CD8-positive, alpha-beta memory T cell (primary cell): ENCODE data around the gene CWC22. TPM values are rescaled to one million over a fixed set of nuclear protein-coding genes. Genes with fewer than 3 reads are reported as not detected.
A peak's percentile ranks its signal among the peaks of the same experiment; 100 is the strongest.
"Not testable (repeated sequence)": the region's sequence is repeated elsewhere in the genome, so short reads cannot be mapped to it uniquely, and the experiment has no call there.

Experiments
- CTCF ChIA-PET: fragments of 350-600 bp; sonication (Branson Sonifier 250); formaldehyde crosslinking; loops from one replicate; lab custom pipeline; 2021; ENCODE audit warnings: antibody characterized with exemption; lab: Charles Lee
- POLR2A ChIA-PET: fragments of 350-600 bp; sonication (Branson Sonifier 250); formaldehyde crosslinking; loops from one replicate; lab custom pipeline; 2021; ENCODE audit warnings: antibody characterized with exemption; lab: Charles Lee
- DNase-seq, 5 donors: peaks; one replicate each; pipeline versions ENCODE4 v3.0.0 to v3.0.0-alpha.2; 2020 to 2022; ENCODE audit warnings: mixed read lengths in 1 of 5
- H3K27ac ChIP-seq: one replicate; pipeline ENCODE4 v1.7.0; 2013; ENCODE audit warnings: low read depth, mild to moderate bottlenecking, low read length, moderate library complexity
- H3K27me3 ChIP-seq: 2 replicates; pipeline ENCODE4 v1.7.0; 2013; ENCODE audit warnings: low read length, mild to moderate bottlenecking; ENCODE audit not compliant: insufficient read depth, poor library complexity, severe bottlenecking
- H3K36me3 ChIP-seq: 2 replicates; pipeline ENCODE4 v1.7.0; 2013; ENCODE audit warnings: mild to moderate bottlenecking, low read length, moderate library complexity; ENCODE audit not compliant: insufficient read depth
- H3K4me1 ChIP-seq: 2 replicates; pipeline ENCODE4 v1.7.0; 2013; ENCODE audit warnings: mild to moderate bottlenecking, low read length, moderate library complexity; ENCODE audit not compliant: insufficient read depth
- H3K4me3 ChIP-seq: 2 replicates; pipeline ENCODE4 v1.7.0; 2013; ENCODE audit warnings: mild to moderate bottlenecking, low read length
- H3K9me3 ChIP-seq: 2 replicates; pipeline ENCODE4 v1.7.0; 2013; ENCODE audit warnings: mild to moderate bottlenecking, low read length
- H3K27ac Mint-ChIP-seq, 8 donors: one replicate each; pipeline ENCODE4 v1.8.0; 2020 to 2021; ENCODE audit warnings: mixed read lengths in 8 of 8, mild to moderate bottlenecking in 6 of 8, inconsistent platforms in 3 of 8, moderate library complexity in 3 of 8
- H3K27me3 Mint-ChIP-seq, 2 donors: one replicate each; pipeline ENCODE4 v1.8.0; 2020 to 2021; ENCODE audit warnings: mixed read lengths in 2 of 2, mild to moderate bottlenecking in 1 of 2, moderate library complexity in 1 of 2
- H3K36me3 Mint-ChIP-seq, 3 donors: one replicate each; pipeline ENCODE4 v1.8.0; 2020 to 2021; ENCODE audit warnings: mixed read lengths in 3 of 3, inconsistent platforms in 1 of 3, mild to moderate bottlenecking in 1 of 3
- H3K4me1 Mint-ChIP-seq, 3 donors: one replicate each; pipeline ENCODE4 v1.8.0; 2020 to 2021; ENCODE audit warnings: mixed read lengths in 3 of 3, inconsistent platforms in 1 of 3, mild to moderate bottlenecking in 1 of 3
- H3K4me3 Mint-ChIP-seq, 7 donors: one replicate each; pipeline ENCODE4 v1.8.0; 2020 to 2021; ENCODE audit warnings: mixed read lengths in 7 of 7, mild to moderate bottlenecking in 6 of 7, moderate library complexity in 4 of 7, inconsistent platforms in 2 of 7
- H3K9me3 Mint-ChIP-seq, 5 donors: one replicate each; pipeline ENCODE4 v1.8.0; 2020 to 2022; ENCODE audit warnings: mixed read lengths in 5 of 5, mild to moderate bottlenecking in 3 of 5, moderate library complexity in 2 of 5, inconsistent platforms in 1 of 5
- polyA plus RNA-seq: library from polyadenylated mRNA; unstranded; fragments of 300-500 nt; fragmentation: Illumina TruSeq; gene quantifications from one replicate; pipeline ENCODE4 v1.2.3, GENCODE V29; 2021
- total RNA-seq, 2 experiments: library from RNA; stranded (reverse); gene quantifications; one replicate each; pipeline ENCODE4 v1.2.3, GENCODE V29; 2021

CWC22 gene
- total RNA-seq (10 to 100 TPM; 30.9 to 32.7 TPM), polyA plus RNA-seq (31.0 TPM)

DNA sequence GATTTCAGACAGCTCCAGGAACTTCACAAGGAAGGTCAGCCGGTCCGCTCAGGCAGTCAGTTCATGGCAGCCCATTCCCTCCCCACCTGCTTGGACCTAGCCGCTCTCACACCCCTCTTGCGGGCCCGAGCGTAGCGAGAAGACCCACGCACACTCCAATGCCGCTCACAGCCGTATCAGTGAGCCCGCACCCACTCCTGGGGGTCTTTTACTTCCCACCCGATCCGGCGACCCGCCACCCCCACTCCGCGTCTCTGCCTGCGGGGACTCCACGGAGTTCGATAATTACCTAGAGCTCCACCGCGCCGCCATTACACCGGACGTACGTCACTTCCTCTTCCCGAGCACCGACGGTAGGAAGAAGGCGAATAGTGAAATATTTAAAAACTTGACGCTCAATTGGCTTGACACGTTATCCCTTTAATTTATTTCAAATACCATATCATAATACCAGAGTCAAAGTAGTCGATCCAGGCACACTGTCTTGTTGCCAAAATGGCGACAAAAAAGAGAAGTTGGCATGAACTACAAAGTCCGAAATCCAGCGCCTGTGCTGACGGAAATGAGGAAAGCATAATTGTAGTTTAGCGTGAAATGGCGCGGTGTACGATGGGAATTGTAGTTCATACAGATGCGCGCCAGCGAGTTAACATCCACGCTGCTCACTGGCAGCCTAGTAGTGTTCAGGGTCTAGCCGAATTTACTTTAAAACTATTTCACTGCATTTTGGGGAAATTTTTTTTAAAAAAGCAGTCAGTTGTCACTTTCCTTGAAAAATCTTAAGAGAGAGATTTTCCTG, at the start of gene CWC22:
CWC22 (minus strand) TSS at position 517 of the 799 bp plus-strand sequence. CDS start 13,956 bp downstream, outside the sequence.
- Histone ChIP-seq H3K4me1 (peaks cover 27% of the 10 kb centered on the region), H3K4me3 (peak within 1 kb of the TSS; percentile 85), H3K36me3 (no peaks in the 10 kb centered on the region), H3K27me3 (no peaks in the 10 kb centered on the region), H3K27ac (peak within 1 kb of the TSS; percentile 97), H3K9me3 (no peaks in the 10 kb centered on the region)
- Mint-ChIP-seq H3K27me3 (no peaks in the 10 kb centered on the region), H3K9me3 (no peaks in the 10 kb centered on the region), H3K4me3 (peak within 1 kb of the TSS; percentile 95 to 97 (median 97)), H3K27ac (peak within 1 kb of the TSS; percentile 99 to 100 (median 100)), H3K4me1 (peaks cover 34 to 53% (median 51%) of the 10 kb centered on the region in 3 donors), H3K36me3 (peaks cover 0 to 15% (median 9%) of the 10 kb centered on the region in 3 donors)
- ChIA-PET CTCF (no interaction called here), POLR2A (interaction anchor here (0.6 kb wide), 1 partner anchor 706 kb away, joined by 3 read pairs; no protein-coding TSS in a partner anchor)
- peak; percentile 72 to 90 (median 88) for DNase-seq

GRCh38 chr2:180056367-180057118, 49.4 kb upstream of the CWC22 start:
- H3K27me3 ChIP-seq, result no peaks in the 10 kb centered on the region
- Mint-ChIP-seq H3K4me3 (no peak overlapping the region), H3K4me1 (no peaks in the 10 kb centered on the region), H3K36me3 (no peaks in the 10 kb centered on the region), H3K27me3 (peaks cover 16% of the 10 kb centered on the region in 2 donors), H3K27ac (no peak overlapping the region), H3K9me3 (peaks cover 0 to 10% (median 4%) of the 10 kb centered on the region in 5 donors)
- ChIA-PET CTCF (no interaction called here), POLR2A (no interaction called here)
- no peaks in the 10 kb centered on the region for H3K36me3 ChIP-seq
- H3K27ac ChIP-seq, result no peak overlapping the region
- H3K4me3 ChIP-seq, result no peak overlapping the region
- no peak for DNase-seq
- no peaks in the 10 kb centered on the region for H3K9me3 ChIP-seq
- H3K4me1 ChIP-seq, result no peaks in the 10 kb centered on the region

DNA sequence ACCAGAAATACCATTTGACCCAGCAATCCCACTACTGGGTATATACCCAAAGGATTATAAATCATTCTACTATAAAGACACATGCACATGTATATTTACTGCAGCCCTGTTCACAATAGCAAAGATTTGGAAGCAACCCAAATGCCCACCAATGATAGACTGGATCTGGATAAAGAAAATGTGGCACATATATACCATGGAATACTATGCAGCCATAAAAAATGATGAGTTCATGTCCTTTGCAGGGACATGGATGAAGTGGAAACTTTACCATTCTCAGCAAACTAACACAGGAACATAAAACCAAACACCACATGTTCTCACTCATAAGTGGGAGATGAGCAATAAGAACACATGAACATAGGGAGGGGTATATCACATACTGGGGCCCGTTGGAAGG, 47.5 kb upstream of the CWC22 start:
- H3K4me3 Mint-ChIP-seq, H3K36me3 Mint-ChIP-seq, H3K4me1 Mint-ChIP-seq, H3K4me3 ChIP-seq, DNase-seq, H3K4me1 ChIP-seq, H3K36me3 ChIP-seq, H3K27ac ChIP-seq, POLR2A ChIA-PET, H3K27me3 ChIP-seq, H3K9me3 Mint-ChIP-seq, H3K9me3 ChIP-seq, H3K27ac Mint-ChIP-seq, CTCF ChIA-PET: not testable (repeated sequence)
- H3K27me3 Mint-ChIP-seq, result peaks cover 19 to 35% of the 10 kb centered on the region in 2 donors

- no peaks in the 10 kb centered on the region for H3K9me3 ChIP-seq
- CTCF ChIA-PET, result no interaction called here
- Mint-ChIP-seq H3K36me3 (no peaks in the 10 kb centered on the region), H3K4me3 (no peak overlapping the region), H3K27me3 (peaks cover 20 to 57% of the 10 kb centered on the region in 2 donors), H3K4me1 (no peaks in the 10 kb centered on the region), H3K9me3 (peaks cover 0 to 10% (median 4%) of the 10 kb centered on the region in 5 donors), H3K27ac (no peak overlapping the region)
- H3K36me3 ChIP-seq, result no peaks in the 10 kb centered on the region
- no peak overlapping the region for H3K4me3 ChIP-seq
- no peaks in the 10 kb centered on the region for H3K4me1 ChIP-seq
- POLR2A ChIA-PET, result no interaction called here
- no peak overlapping the region for H3K27ac ChIP-seq
- no peak for DNase-seq
- H3K27me3 ChIP-seq, result no peaks in the 10 kb centered on the region
Observed at GRCh38 chr2:180050246-180050645, 43.1 kb upstream of the CWC22 start.

DNA sequence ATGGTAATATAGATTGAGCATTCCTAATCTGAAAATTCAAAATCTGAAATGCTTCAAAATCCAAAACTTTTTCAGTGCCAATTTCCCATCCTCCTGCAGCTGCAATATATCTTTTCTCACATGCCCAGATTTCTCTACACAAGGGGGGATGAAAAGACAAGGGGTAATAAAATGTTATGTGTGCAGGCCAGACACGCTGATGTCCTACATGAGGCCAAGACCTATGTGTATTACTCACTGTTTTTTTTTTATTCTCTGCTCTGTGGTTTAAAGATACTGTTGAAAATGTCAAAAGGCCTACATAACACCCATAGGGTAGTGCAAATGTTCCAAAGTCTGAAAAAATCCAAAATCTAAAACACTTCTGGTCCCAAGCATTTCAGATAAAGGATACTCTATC, 41.2 kb upstream of the CWC22 start:
- Histone ChIP-seq H3K4me3 (no peak overlapping the region), H3K4me1 (no peaks in the 10 kb centered on the region), H3K36me3 (no peaks in the 10 kb centered on the region), H3K9me3 (no peaks in the 10 kb centered on the region), H3K27ac (no peak overlapping the region), H3K27me3 (no peaks in the 10 kb centered on the region)
- Mint-ChIP-seq H3K27me3 (peaks cover 16 to 71% of the 10 kb centered on the region in 2 donors), H3K4me1 (no peaks in the 10 kb centered on the region), H3K36me3 (no peaks in the 10 kb centered on the region), H3K4me3 (no peak overlapping the region), H3K9me3 (no peaks in the 10 kb centered on the region), H3K27ac (no peak overlapping the region)
- CTCF ChIA-PET, result no interaction called here
- DNase-seq, result no peak
- POLR2A ChIA-PET, result no interaction called here

GRCh38 chr2:180046776-180047175, 39.7 kb upstream of the CWC22 start:
- Mint-ChIP-seq H3K4me3 (no peak overlapping the region), H3K27me3 (peaks cover 10 to 65% of the 10 kb centered on the region in 2 donors), H3K36me3 (no peaks in the 10 kb centered on the region), H3K27ac (no peak overlapping the region), H3K4me1 (no peaks in the 10 kb centered on the region), H3K9me3 (no peaks in the 10 kb centered on the region)
- no peaks in the 10 kb centered on the region for H3K36me3 ChIP-seq
- no peaks in the 10 kb centered on the region for H3K27me3 ChIP-seq
- H3K9me3 ChIP-seq, result no peaks in the 10 kb centered on the region
- H3K4me1 ChIP-seq, result no peaks in the 10 kb centered on the region
- ChIA-PET CTCF (no interaction called here), POLR2A (no interaction called here)
- H3K4me3 ChIP-seq, result no peak overlapping the region
- no peak overlapping the region for H3K27ac ChIP-seq
- no peak for DNase-seq

DNA sequence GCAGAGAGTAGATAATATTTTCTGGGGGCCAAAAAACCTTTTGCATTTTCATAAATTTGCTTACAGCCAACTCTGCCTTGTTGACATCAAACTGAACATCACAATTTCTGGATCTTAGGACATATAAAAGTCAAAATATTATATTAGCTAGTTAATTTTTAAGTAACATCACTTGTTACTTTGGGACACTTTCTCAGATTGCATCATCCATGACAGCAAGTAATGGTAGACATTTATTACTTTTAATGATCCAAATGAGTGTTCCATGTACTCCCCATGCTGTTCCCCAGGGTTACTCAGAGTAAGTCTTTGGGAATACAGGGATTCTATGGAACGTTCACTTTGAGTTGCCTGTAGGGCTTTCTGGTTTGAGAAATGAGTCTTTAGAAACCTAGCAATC, 39.1 kb upstream of the CWC22 start:
- no peak for DNase-seq
- Histone ChIP-seq H3K4me3 (no peak overlapping the region), H3K9me3 (no peaks in the 10 kb centered on the region), H3K36me3 (no peaks in the 10 kb centered on the region), H3K27ac (no peak overlapping the region), H3K27me3 (no peaks in the 10 kb centered on the region), H3K4me1 (no peaks in the 10 kb centered on the region)
- no peak overlapping the region for H3K27ac Mint-ChIP-seq
- POLR2A ChIA-PET, result no interaction called here
- no peaks in the 10 kb centered on the region for H3K36me3 Mint-ChIP-seq
- CTCF ChIA-PET, result no interaction called here
- no peaks in the 10 kb centered on the region for H3K4me1 Mint-ChIP-seq
- H3K4me3 Mint-ChIP-seq, result no peak overlapping the region
- H3K27me3 Mint-ChIP-seq, result peaks cover 10 to 61% of the 10 kb centered on the region in 2 donors
- no peaks in the 10 kb centered on the region for H3K9me3 Mint-ChIP-seq
